K562 treated with DMSO at 1 percent for 4 hours (cell line): Measurements from ENCODE around the gene TMEM213. TPM values are rescaled to one million over a fixed set of nuclear protein-coding genes. Genes with fewer than 3 reads are reported as not detected.

ENCODE experiments used
- total RNA-seq: library from RNA; unstranded; fragments of 300-600 nt; gene quantifications from 2 replicates; pipeline ENCODE4 v1.2.3, GENCODE V29; 2022; ENCODE audit not compliant: insufficient read depth

The TMEM213 gene, protein sequence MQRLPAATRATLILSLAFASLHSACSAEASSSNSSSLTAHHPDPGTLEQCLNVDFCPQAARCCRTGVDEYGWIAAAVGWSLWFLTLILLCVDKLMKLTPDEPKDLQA
- not detected in 2 replicates for total RNA-seq

DNA sequence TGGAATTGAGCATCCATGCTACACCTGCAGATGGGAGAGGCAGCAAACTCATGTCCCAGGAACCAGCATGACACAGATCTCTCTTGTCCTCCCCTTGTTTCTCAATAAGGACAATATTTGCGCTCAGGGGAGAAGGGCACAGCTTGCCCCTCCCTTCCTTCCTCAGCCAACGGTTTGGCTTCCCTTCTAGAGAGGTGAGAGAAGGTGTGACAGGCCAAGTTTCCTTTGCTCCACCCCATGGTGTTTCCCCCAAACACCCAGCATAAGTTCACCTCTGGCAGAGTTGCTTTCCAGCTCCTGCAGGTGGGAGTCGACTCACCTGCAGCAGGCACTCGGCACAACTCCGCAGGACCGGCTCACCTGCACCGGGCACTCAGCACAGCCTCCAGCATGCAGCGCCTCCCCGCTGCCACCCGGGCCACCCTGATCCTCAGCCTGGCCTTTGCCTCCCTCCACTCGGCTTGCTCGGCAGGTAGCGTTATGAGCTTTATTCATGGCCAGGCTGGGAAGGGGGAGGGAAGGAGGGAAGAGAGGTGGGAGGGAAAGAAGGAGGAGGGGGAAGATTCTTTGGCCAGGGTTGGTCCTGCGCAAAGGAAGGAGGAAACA, at the start of gene TMEM213, which contains the start of gene ATP6V0A4:
TMEM213 (plus strand) TSS at position 280 of the 606 bp plus-strand sequence; CDS start at position 391, 111 bp downstream.
ATP6V0A4 (minus strand) TSS at position 482 of the 606 bp plus-strand sequence. CDS start 26,949 bp downstream, outside the sequence.

Other genes with a start within 250 kb of the TMEM213 start
- gene SVOPL, start 96.6 kb upstream of the TMEM213 start, total RNA-seq: not detected in 2 replicates
- gene ATP6V0A4, start 202 bp downstream of the TMEM213 start, total RNA-seq: not detected in 2 replicates
- gene KIAA1549, start 183.4 kb downstream of the TMEM213 start, total RNA-seq: 0.08 and 0.16 TPM in 2 replicates
- not detected in 2 replicates for gene ZC3HAV1L, start 238.0 kb downstream of the TMEM213 start, total RNA-seq